ENCODE measurements around the gene MRPS33.

The MRPS33 gene

GRCh38 chr7:140990193-140990962 is 24.4 kb downstream of the MRPS33 start:
- Histone ChIP-seq H3K36me3 (ENCODE audit: control insufficient read depth in 2 of 2, insufficient read depth in 1 of 2, low read length in 2 of 2) (no peaks in the 10 kb centered on the region), H3K9me3 (ENCODE audit: control insufficient read depth, insufficient read depth, low read depth, low read length) (no peaks in the 10 kb centered on the region), H3K4me3 (ENCODE audit: low read depth, low read length) (no peak overlapping the region), H3K27ac (ENCODE audit: extremely low read depth, low read depth, low read length) (no peak overlapping the region), H3K4me1 (ENCODE audit: control insufficient read depth, insufficient read depth, low read length) (no peaks in the 10 kb centered on the region)
- ChIA-PET CTCF (interaction anchor here (0.5 to 1.2 kb wide), 2 partner anchors 24 to 543 kb away, joined by 3 read pairs; no protein-coding TSS in a partner anchor), POLR2A (no interaction called here)
- TF ChIP-seq ZNF629 (tag by site-specific recombination; IDR thresholded peaks at IDR 0.05) = no peak
- TF ChIP-seq, protein P1, sequence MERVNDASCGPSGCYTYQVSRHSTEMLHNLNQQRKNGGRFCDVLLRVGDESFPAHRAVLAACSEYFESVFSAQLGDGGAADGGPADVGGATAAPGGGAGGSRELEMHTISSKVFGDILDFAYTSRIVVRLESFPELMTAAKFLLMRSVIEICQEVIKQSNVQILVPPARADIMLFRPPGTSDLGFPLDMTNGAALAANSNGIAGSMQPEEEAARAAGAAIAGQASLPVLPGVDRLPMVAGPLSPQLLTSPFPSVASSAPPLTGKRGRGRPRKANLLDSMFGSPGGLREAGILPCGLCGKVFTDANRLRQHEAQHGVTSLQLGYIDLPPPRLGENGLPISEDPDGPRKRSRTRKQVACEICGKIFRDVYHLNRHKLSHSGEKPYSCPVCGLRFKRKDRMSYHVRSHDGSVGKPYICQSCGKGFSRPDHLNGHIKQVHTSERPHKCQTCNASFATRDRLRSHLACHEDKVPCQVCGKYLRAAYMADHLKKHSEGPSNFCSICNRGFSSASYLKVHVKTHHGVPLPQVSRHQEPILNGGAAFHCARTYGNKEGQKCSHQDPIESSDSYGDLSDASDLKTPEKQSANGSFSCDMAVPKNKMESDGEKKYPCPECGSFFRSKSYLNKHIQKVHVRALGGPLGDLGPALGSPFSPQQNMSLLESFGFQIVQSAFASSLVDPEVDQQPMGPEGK (tag by site-specific recombination; IDR thresholded peaks at IDR 0.05) = no peak
- no peak for TF ChIP-seq SP2 (tag by site-specific recombination; IDR thresholded peaks at IDR 0.05)
- no peak for TF ChIP-seq SETDB1 (IDR thresholded peaks at IDR 0.05; ENCODE audit: insufficient read length, low read length)
- TF ChIP-seq, protein P2, sequence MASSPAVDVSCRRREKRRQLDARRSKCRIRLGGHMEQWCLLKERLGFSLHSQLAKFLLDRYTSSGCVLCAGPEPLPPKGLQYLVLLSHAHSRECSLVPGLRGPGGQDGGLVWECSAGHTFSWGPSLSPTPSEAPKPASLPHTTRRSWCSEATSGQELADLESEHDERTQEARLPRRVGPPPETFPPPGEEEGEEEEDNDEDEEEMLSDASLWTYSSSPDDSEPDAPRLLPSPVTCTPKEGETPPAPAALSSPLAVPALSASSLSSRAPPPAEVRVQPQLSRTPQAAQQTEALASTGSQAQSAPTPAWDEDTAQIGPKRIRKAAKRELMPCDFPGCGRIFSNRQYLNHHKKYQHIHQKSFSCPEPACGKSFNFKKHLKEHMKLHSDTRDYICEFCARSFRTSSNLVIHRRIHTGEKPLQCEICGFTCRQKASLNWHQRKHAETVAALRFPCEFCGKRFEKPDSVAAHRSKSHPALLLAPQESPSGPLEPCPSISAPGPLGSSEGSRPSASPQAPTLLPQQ (tag by site-specific recombination; IDR thresholded peaks at IDR 0.05) = no peak
- TF ChIP-seq TCF7L2 (IDR thresholded peaks at IDR 0.05; ENCODE audit: borderline replicate concordance, low read depth, low read length) = no peak
- TF ChIP-seq ZNF660 (tag by site-specific recombination; IDR thresholded peaks at IDR 0.05) = no peak
- TF ChIP-seq ZNF596 (tag by site-specific recombination; IDR thresholded peaks at IDR 0.05) = no peak
- TF ChIP-seq, protein P3, sequence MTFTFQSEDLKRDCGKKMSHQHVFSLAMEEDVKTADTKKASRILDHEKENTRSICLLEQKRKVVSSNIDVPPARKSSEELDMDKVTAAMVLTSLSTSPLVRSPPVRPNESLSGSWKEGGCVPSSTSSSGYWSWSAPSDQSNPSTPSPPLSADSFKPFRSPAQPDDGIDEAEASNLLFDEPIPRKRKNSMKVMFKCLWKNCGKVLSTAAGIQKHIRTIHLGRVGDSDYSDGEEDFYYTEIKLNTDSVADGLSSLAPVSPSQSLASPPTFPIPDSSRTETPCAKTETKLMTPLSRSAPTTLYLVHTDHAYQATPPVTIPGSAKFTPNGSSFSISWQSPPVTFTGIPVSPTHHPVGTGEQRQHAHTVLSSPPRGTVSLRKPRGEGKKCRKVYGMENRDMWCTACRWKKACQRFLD (tag by site-specific recombination; IDR thresholded peaks at IDR 0.05) = no peak
- TF ChIP-seq ZNF138 (tag by site-specific recombination; IDR thresholded peaks at IDR 0.05; ENCODE audit: borderline replicate concordance) = no peak

DNA sequence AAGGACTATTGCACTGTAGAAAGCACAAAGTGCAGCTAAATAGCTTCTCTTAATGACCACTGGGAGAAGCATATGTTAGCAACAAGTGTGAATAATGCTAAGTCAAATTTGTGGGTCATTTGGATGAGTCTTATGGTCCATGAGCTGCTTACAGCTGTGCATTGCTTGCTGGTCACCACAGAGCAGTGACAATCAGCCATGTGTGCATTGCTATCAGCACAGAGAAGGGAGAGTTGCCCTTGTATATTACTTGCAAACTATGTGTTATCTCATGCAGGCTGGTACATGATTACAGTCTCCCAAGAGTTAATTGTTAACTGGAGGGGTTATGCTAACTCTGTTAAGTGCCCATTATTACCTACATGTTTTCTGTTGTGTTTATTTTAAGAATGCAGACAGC is 25.7 kb downstream of the MRPS33 start:
- TF ChIP-seq, protein P4, sequence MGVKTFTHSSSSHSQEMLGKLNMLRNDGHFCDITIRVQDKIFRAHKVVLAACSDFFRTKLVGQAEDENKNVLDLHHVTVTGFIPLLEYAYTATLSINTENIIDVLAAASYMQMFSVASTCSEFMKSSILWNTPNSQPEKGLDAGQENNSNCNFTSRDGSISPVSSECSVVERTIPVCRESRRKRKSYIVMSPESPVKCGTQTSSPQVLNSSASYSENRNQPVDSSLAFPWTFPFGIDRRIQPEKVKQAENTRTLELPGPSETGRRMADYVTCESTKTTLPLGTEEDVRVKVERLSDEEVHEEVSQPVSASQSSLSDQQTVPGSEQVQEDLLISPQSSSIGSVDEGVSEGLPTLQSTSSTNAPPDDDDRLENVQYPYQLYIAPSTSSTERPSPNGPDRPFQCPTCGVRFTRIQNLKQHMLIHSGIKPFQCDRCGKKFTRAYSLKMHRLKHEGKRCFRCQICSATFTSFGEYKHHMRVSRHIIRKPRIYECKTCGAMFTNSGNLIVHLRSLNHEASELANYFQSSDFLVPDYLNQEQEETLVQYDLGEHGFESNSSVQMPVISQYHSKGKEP (tag by site-specific recombination; IDR thresholded peaks at IDR 0.05) = no peak
- TF ChIP-seq SCRT2 (tag by site-specific recombination; IDR thresholded peaks at IDR 0.05) = peak; percentile 57
- Histone ChIP-seq H3K4me1 (ENCODE audit: control insufficient read depth, insufficient read depth, low read length) (no peaks in the 10 kb centered on the region), H3K9me3 (ENCODE audit: control insufficient read depth, insufficient read depth, low read depth, low read length) (no peaks in the 10 kb centered on the region), H3K36me3 (ENCODE audit: control insufficient read depth in 2 of 2, insufficient read depth in 1 of 2, low read length in 2 of 2) (no peaks in the 10 kb centered on the region), H3K4me3 (ENCODE audit: low read depth, low read length) (no peak overlapping the region), H3K27ac (ENCODE audit: extremely low read depth, low read depth, low read length) (no peak overlapping the region)
- ChIA-PET POLR2A (no interaction called here), CTCF (interaction anchor here (0.6 kb wide), 3 partner anchors 15 to 685 kb away, joined by 3 read pairs; no protein-coding TSS in a partner anchor)

- TF ChIP-seq ZNF184 (tag by site-specific recombination; IDR thresholded peaks at IDR 0.05) = no peak
- TF ChIP-seq ZNF416 (tag by site-specific recombination; IDR thresholded peaks at IDR 0.05) = no peak
- peak; percentile 48 for TF ChIP-seq SETDB1 (IDR thresholded peaks at IDR 0.05; ENCODE audit: insufficient read length, low read length)
- Histone ChIP-seq H3K27ac (ENCODE audit: extremely low read depth, low read depth, low read length) (no peak overlapping the region), H3K4me1 (ENCODE audit: control insufficient read depth, insufficient read depth, low read length) (no peaks in the 10 kb centered on the region), H3K4me3 (ENCODE audit: low read depth, low read length) (no peak overlapping the region), H3K9me3 (ENCODE audit: control insufficient read depth, insufficient read depth, low read depth, low read length) (no peaks in the 10 kb centered on the region), H3K36me3 (ENCODE audit: control insufficient read depth in 2 of 2, insufficient read depth in 1 of 2, low read length in 2 of 2) (no peaks in the 10 kb centered on the region)
- ChIA-PET CTCF (interaction anchor here (0.5 to 4.1 kb wide), 8 partner anchors 35 to 560 kb away, joined by 3 to 23 read pairs (median 4); no protein-coding TSS in a partner anchor), POLR2A (no interaction called here)
Measured at GRCh38 chr7:140983802-140984201, 30.9 kb downstream of the MRPS33 start.
